NOMO-1 treated with DMSO at 0.1 percent for 48 hours (cell line): Measurements from ENCODE around the gene SYTL1.
"Not testable (repeated sequence)": the region's sequence is repeated elsewhere in the genome, so short reads cannot be mapped to it uniquely, and the experiment has no call there.

Experiments used
- DNase-seq: peaks from one replicate; lab custom pipeline; 2025; ENCODE audit not compliant: unreplicated experiment; lab: John Stamatoyannopoulos, UW

The SYTL1 gene

GRCh38 chr1:27383039-27383605 is 41.3 kb downstream of the SYTL1 start, which contains the start of gene CD164L2:
CD164L2 (minus strand) TSS chr1:27383333; CDS start chr1:27383239, 94 bp downstream.
- DNase-seq = no peak

- DNase-seq = no peak
Observed at GRCh38 chr1:27383661-27384060, 41.8 kb downstream of the SYTL1 start.

GRCh38 chr1:27384797-27385196 is 43.0 kb downstream of the SYTL1 start:
- not testable (repeated sequence) for DNase-seq

GRCh38 chr1:27388337-27389005 is 46.6 kb downstream of the SYTL1 start:
- peak; percentile 30 for DNase-seq

- no peak for DNase-seq
Observed at GRCh38 chr1:27391511-27392095, 49.8 kb downstream of the SYTL1 start.

- DNase-seq = peak; percentile 93
Observed at GRCh38 chr1:27392096-27392777, 50.4 kb downstream of the SYTL1 start, which contains the start of gene GPR3. GPR3 (plus strand) TSS chr1:27392622; CDS start chr1:27393799, 1,177 bp downstream.

GRCh38 chr1:27392778-27393635 is 51.2 kb downstream of the SYTL1 start:
- DNase-seq = no peak

GRCh38 chr1:27393641-27394281 is 51.9 kb downstream of the SYTL1 start:
- DNase-seq = no peak

GRCh38 chr1:27394282-27394658 is 52.4 kb downstream of the SYTL1 start:
- DNase-seq = no peak

GRCh38 chr1:27394925-27395324 is 53.1 kb downstream of the SYTL1 start:
- DNase-seq = no peak

- DNase-seq = peak; percentile 79
Observed at GRCh38 chr1:27395441-27396195, 53.8 kb downstream of the SYTL1 start.

GRCh38 chr1:27397110-27397509 is 55.3 kb downstream of the SYTL1 start:
- DNase-seq = no peak

GRCh38 chr1:27397749-27398148 is 55.9 kb downstream of the SYTL1 start:
- no peak for DNase-seq

GRCh38 chr1:27398405-27399149 is 56.8 kb downstream of the SYTL1 start:
- DNase-seq = no peak

GRCh38 chr1:27399251-27400025 is 57.6 kb downstream of the SYTL1 start:
- DNase-seq = no peak

- no peak for DNase-seq
Observed at GRCh38 chr1:27400082-27400962, 58.5 kb downstream of the SYTL1 start.

- DNase-seq = no peak
Observed at GRCh38 chr1:27400963-27401341, 59.1 kb downstream of the SYTL1 start.
